Stimulated activated CD4-positive, alpha-beta T cell treated with anti-CD3 and anti-CD28 coated beads, Interleukin-4, amount 100 ng/mL, for 24 hours (primary cell): ENCODE data around the gene MAK.
"Not testable (repeated sequence)": the region's sequence is repeated elsewhere in the genome, so short reads cannot be mapped to it uniquely, and the experiment has no call there.

Experiments
- DNase-seq: peaks from one replicate; pipeline ENCODE4 v3.0.0-alpha.2; 2020

MAK gene

DNA sequence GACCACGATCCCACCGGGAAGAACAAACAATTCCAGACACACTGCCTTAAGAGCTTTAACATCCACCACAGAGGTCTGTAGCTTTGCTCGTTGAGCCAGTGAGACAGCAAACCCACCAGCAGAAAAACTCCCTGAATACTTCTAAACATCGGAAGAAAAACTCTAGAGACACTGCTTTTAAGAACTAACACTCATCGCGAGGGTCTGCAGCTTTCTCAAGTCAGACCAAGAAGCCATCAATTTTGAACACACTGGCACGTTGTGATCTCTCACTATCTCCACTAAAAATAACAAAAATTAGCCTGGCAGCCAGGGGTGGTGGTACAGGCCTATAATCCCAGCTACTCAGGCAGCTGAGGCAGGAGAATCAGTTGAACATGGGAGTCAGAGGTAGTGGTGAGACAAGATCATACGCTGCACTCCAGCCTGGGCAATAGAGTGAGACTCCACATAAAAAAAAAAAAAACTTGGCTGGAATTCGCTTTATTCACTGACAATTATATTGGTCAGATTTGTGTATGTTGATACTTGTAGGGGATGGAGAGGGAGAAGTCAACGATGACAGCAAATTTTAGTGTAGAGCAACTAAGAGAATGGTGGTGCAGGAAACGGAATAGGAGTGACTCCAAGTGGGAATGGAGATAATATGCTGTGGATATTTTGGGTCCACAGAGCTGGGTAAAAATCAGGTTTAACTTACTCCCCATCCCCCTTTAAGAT lies 116.3 kb downstream of the MAK start:
- no peak for DNase-seq

- not testable (repeated sequence) for DNase-seq
These were observed 117.1 kb downstream of the MAK start for GRCh38 chr6:10720960-10721849.

DNA sequence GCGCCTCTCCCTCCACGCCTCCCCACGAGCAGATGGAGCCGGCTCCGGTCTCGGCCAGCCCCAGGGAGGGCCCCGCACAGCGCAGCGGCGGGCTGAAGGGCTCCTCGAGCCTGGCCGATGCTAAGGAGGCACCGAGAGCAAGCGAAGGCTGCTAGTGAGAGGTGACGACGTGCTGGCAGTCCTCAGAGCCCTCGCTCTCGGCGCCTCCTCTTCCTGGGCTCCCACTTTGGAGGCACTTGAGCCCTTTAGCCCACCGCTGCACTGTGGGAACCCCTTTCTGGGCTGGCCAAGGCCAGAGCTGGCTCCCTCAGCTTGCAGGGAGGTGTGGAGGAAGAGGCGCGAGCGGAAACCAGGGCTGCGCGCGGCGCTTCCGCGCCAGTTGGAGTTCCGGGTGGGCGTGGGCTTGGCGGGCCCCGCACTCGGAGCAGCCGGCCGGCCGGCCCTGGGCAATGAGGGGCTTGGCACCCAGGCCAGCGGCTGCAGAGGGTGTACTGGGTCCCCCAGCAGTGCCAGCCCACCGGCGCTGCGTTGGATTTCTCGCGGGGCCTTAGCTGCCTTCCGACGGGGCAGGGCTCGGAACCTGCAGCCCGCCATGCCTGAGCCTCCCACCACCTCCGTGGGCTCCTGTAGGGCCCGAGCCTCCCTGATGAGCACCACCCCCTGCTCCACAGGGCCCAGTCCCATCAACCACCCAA lies 117.9 kb downstream of the MAK start:
- peak; percentile 54 for DNase-seq

DNA sequence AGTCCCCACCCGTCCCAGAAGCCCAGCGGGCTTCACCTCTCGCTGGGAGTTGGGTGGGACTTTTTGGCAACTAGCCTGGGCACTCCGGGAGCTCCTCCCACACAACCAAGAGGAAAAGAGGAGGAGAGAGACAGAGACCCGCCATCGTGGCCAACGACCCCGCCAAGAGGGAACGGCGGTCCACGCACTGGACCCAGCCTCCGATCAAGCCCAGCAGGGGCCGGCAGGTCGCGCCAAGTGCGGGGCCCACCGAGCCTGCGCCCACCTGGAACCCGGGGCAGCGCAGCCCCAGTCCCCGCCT lies 118.4 kb downstream of the MAK start:
- DNase-seq: no peak

GRCh38 chr6:10719296-10719963 lies 118.9 kb downstream of the MAK start:
- DNase-seq: peak; percentile 47

DNA sequence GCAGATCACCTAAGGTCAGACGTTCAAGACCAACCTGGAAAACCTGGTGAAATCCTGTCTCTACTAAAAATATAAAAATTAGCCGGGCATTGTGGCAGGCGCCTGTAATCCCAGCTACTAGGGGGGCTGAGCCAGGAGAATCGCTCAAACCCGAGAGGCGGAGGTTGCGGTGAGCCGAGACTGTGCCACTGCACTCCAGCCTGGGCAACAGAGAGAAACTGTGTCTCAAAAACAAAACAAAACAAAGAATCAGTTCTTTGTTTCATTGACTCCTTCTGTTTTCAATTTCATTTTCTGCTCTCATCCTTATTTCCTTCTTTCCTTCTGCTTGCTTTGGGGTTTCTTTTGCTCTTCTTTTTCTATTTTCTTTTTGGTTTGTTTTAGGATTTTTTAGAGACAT lies 124.4 kb downstream of the MAK start:
- no peak for DNase-seq
